HEK293 (cell line): ENCODE results near the gene PTGDR2.

Source experiments
- CTCF ChIA-PET: fragments of 350-600 bp; formaldehyde crosslinking; extraction: SDS; loops from one replicate; lab custom pipeline; 2021; ENCODE audit warnings: antibody characterized with exemption; lab: Yijun Ruan, JAX
- POLR2A ChIA-PET: fragments of 300-600 bp; formaldehyde crosslinking; extraction: SDS; loops from one replicate; lab custom pipeline; 2020; ENCODE audit warnings: antibody characterized with exemption, inconsistent platforms; lab: Yijun Ruan, JAX
- H3K27ac ChIP-seq: fragments of 200-500 bp; sonication (Bioruptor generic); 2 replicates; pipeline ENCODE4 v1.5.1; 2014; ENCODE audit warnings: low read depth, low read length, control low read depth, inconsistent platforms; ENCODE audit errors: extremely low read depth
- H3K36me3 ChIP-seq, 2 experiments: fragments of 200-500 bp in 1 of 2; sonication (Bioruptor generic) in 1 of 2; 1 replicate in 1 of 2; 2 replicates in 1 of 2; pipeline ENCODE4 v1.5.1; 2014 to 2017; ENCODE audit warnings: inconsistent platforms in 2 of 2, low read length in 2 of 2; ENCODE audit not compliant: control insufficient read depth in 2 of 2, insufficient read depth in 1 of 2
- H3K4me1 ChIP-seq: fragments of 200-500 bp; sonication (Bioruptor generic); 2 replicates; pipeline ENCODE4 v1.5.1; 2014; ENCODE audit warnings: mild to moderate bottlenecking, low read length, inconsistent platforms; ENCODE audit not compliant: control insufficient read depth, insufficient read depth
- H3K4me3 ChIP-seq: 2 replicates; pipeline ENCODE4 v1.5.1; 2011; ENCODE audit warnings: low read depth, mild to moderate bottlenecking, control low read depth, low read length, moderate library complexity
- H3K9me3 ChIP-seq: fragments of 200-500 bp; sonication (Bioruptor generic); 2 replicates; pipeline ENCODE4 v1.5.1; 2014; ENCODE audit warnings: low read depth, low read length, inconsistent platforms; ENCODE audit not compliant: control insufficient read depth, insufficient read depth
- HOXC10 ChIP-seq: sonication (generic); formaldehyde crosslinking; IDR thresholded peaks from 2 replicates; pipeline ENCODE4 v1.8.1; 2023; ENCODE audit warnings: mild to moderate bottlenecking, missing genetic modification reagents
- HOXD13 ChIP-seq: sonication (generic); formaldehyde crosslinking; IDR thresholded peaks from 2 replicates; pipeline ENCODE4 v1.8.0; 2022; ENCODE audit warnings: missing genetic modification reagents, borderline replicate concordance
- ZBTB21 ChIP-seq: fragments of 450-650 bp; formaldehyde crosslinking; IDR thresholded peaks from 2 replicates; pipeline ENCODE4 v1.5.1; 2017; ENCODE audit warnings: missing biosample characterization, missing genetic modification characterization
- ZBTB44 ChIP-seq: fragments of 450-650 bp; IDR thresholded peaks from 2 replicates; pipeline ENCODE4 v1.5.1; 2018; ENCODE audit warnings: missing biosample characterization, mild to moderate bottlenecking, missing genetic modification characterization
- ZBTB8A ChIP-seq: fragments of 450-650 bp; formaldehyde crosslinking; IDR thresholded peaks from 2 replicates; pipeline ENCODE4 v1.5.1; 2016; ENCODE audit warnings: missing biosample characterization, missing genetic modification characterization
- ZEB2 ChIP-seq: fragments of 450-650 bp; formaldehyde crosslinking; IDR thresholded peaks from 2 replicates; pipeline ENCODE4 v1.5.1; 2016; ENCODE audit warnings: missing biosample characterization, missing genetic modification characterization
- ZFP3 ChIP-seq: fragments of 450-650 bp; formaldehyde crosslinking; IDR thresholded peaks from 2 replicates; pipeline ENCODE4 v1.5.1; 2016; ENCODE audit warnings: low read depth, missing biosample characterization, missing genetic modification characterization
- ZFP41 ChIP-seq: fragments of 450-650 bp; formaldehyde crosslinking; IDR thresholded peaks from 2 replicates; pipeline ENCODE4 v1.5.1; 2016; ENCODE audit warnings: missing biosample characterization, missing genetic modification characterization, borderline replicate concordance
- ZNF146 ChIP-seq: fragments of 450-650 bp; formaldehyde crosslinking; IDR thresholded peaks from 2 replicates; pipeline ENCODE4 v1.5.1; 2016; ENCODE audit warnings: missing biosample characterization, missing genetic modification characterization
- ZNF174 ChIP-seq: fragments of 450-650 bp; formaldehyde crosslinking; IDR thresholded peaks from 2 replicates; pipeline ENCODE4 v1.5.0; 2017; ENCODE audit warnings: missing biosample characterization, mild to moderate bottlenecking, missing genetic modification characterization
- ZNF274 ChIP-seq, 2 experiments: fragments of 200-500 bp in 1 of 2; fragments of 450-650 bp in 1 of 2; sonication (Bioruptor generic) in 1 of 2; formaldehyde crosslinking in 1 of 2; IDR thresholded peaks; 2 replicates each; pipeline versions ENCODE4 v1.5.1 to v1.6.1; 2014 to 2016; ENCODE audit warnings: borderline replicate concordance in 1 of 2, inconsistent platforms in 1 of 2, low read length in 1 of 2, missing biosample characterization in 1 of 2, missing genetic modification characterization in 1 of 2
- ZNF529 ChIP-seq: fragments of 450-650 bp; formaldehyde crosslinking; IDR thresholded peaks from 2 replicates; pipeline ENCODE4 v1.5.1; 2017; ENCODE audit warnings: missing genetic modification characterization, missing biosample characterization; ENCODE audit not compliant: insufficient replicate concordance
- ZNF549 ChIP-seq: fragments of 450-650 bp; IDR thresholded peaks from 2 replicates; pipeline ENCODE4 v1.5.1; 2018; ENCODE audit warnings: missing biosample characterization, missing genetic modification characterization, mild to moderate bottlenecking, inconsistent platforms, moderate library complexity
- ZNF555 ChIP-seq: fragments of 450-650 bp; formaldehyde crosslinking; conservative IDR thresholded peaks from 2 replicates; pipeline ENCODE4 v1.5.1; 2017; ENCODE audit warnings: missing biosample characterization, mild to moderate bottlenecking, missing genetic modification characterization, inconsistent platforms
- ZNF558 ChIP-seq: fragments of 450-650 bp; formaldehyde crosslinking; IDR thresholded peaks from 2 replicates; pipeline ENCODE4 v1.5.1; 2016; ENCODE audit warnings: missing biosample characterization, missing genetic modification characterization
- ZNF654 ChIP-seq: fragments of 450-650 bp; formaldehyde crosslinking; IDR thresholded peaks from 2 replicates; pipeline ENCODE4 v1.5.1; 2016; ENCODE audit warnings: low read depth, missing biosample characterization, missing genetic modification characterization
- ZNF670 ChIP-seq: fragments of 450-650 bp; formaldehyde crosslinking; IDR thresholded peaks from 2 replicates; pipeline ENCODE4 v1.5.1; 2016; ENCODE audit warnings: missing biosample characterization, missing genetic modification characterization, low read depth
- ZNF704 ChIP-seq: fragments of 450-650 bp; formaldehyde crosslinking; IDR thresholded peaks from 2 replicates; pipeline ENCODE4 v1.5.1; 2016; ENCODE audit warnings: missing biosample characterization, missing genetic modification characterization
- ZNF830 ChIP-seq: fragments of 450-650 bp; IDR thresholded peaks from 2 replicates; pipeline ENCODE4 v1.5.0; 2018; ENCODE audit warnings: missing biosample characterization, missing genetic modification characterization, low read depth, mild to moderate bottlenecking, moderate library complexity
- ZSCAN5A ChIP-seq: fragments of 450-650 bp; formaldehyde crosslinking; IDR thresholded peaks from 2 replicates; pipeline ENCODE4 v1.5.1; 2016; ENCODE audit warnings: missing biosample characterization, missing genetic modification characterization
- ZXDB ChIP-seq: fragments of 450-650 bp; formaldehyde crosslinking; IDR thresholded peaks from 2 replicates; pipeline ENCODE4 v1.5.1; 2016; ENCODE audit warnings: missing biosample characterization, missing genetic modification characterization
- TF ChIP-seq, protein P1 (sequence below): fragments of 450-650 bp; formaldehyde crosslinking; IDR thresholded peaks from 2 replicates; pipeline ENCODE4 v1.5.1; 2016; ENCODE audit warnings: missing biosample characterization, missing genetic modification characterization

Gene PTGDR2

GRCh38 chr11:60836866-60837515, 18.8 kb downstream of the PTGDR2 start:
- no peaks in the 10 kb centered on the region for H3K36me3 ChIP-seq
- POLR2A ChIA-PET, result no interaction called here
- TF ChIP-seq ZNF558 (tag by site-specific recombination) (no peak), HOXC10 (CRISPR knock-in tag) (no peak), ZNF830 (tag by site-specific recombination) (no peak), HOXD13 (no peak), ZNF529 (tag by site-specific recombination) (no peak), ZNF549 (no peak), ZNF704 (tag by site-specific recombination) (no peak), ZFP3 (tag by site-specific recombination) (no peak), ZFP41 (tag by site-specific recombination) (no peak), ZXDB (no peak), ZBTB21 (no peak), ZNF146 (tag by site-specific recombination) (no peak), ZSCAN5A (tag by site-specific recombination) (no peak), ZEB2 (tag by site-specific recombination) (no peak), ZNF555 (tag by site-specific recombination) (no peak), ZNF274 (IDR thresholded peaks at IDR 0.05; ENCODE audit: low read length) (no peak), ZNF274 (tag by site-specific recombination; IDR thresholded peaks at IDR 0.05; ENCODE audit: borderline replicate concordance) (no peak), ZNF174 (tag by site-specific recombination) (no peak), ZBTB8A (tag by site-specific recombination) (no peak), ZBTB44 (tag by site-specific recombination) (no peak)
- TF ChIP-seq, protein P1, sequence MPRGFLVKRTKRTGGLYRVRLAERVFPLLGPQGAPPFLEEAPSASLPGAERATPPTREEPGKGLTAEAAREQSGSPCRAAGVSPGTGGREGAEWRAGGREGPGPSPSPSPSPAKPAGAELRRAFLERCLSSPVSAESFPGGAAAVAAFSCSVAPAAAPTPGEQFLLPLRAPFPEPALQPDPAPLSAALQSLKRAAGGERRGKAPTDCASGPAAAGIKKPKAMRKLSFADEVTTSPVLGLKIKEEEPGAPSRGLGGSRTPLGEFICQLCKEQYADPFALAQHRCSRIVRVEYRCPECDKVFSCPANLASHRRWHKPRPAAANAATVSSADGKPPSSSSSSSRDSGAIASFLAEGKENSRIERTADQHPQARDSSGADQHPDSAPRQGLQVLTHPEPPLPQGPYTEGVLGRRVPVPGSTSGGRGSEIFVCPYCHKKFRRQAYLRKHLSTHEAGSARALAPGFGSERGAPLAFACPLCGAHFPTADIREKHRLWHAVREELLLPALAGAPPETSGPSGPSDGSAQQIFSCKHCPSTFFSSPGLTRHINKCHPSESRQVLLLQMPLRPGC (tag by site-specific recombination), result no peak
- no peak overlapping the region for H3K4me3 ChIP-seq
- no peaks in the 10 kb centered on the region for H3K9me3 ChIP-seq
- CTCF ChIA-PET, result interaction anchor here (0.5 to 1.4 kb wide), 3 partner anchors 51 to 221 kb away, joined by 3 to 5 read pairs (median 4); no protein-coding TSS in a partner anchor
- H3K4me1 ChIP-seq, result no peaks in the 10 kb centered on the region
- no peak overlapping the region for H3K27ac ChIP-seq

GRCh38 chr11:60835534-60835846, 20.3 kb downstream of the PTGDR2 start:
- ChIA-PET POLR2A (no interaction called here), CTCF (interaction anchor here (0.5 to 1.3 kb wide), 3 partner anchors 64 to 1028 kb away, joined by 3 to 7 read pairs (median 3); no protein-coding TSS in a partner anchor)
- H3K9me3 ChIP-seq, result no peaks in the 10 kb centered on the region
- no peaks in the 10 kb centered on the region for H3K36me3 ChIP-seq
- H3K4me1 ChIP-seq, result no peaks in the 10 kb centered on the region
- H3K27ac ChIP-seq, result no peak overlapping the region
- no peak overlapping the region for H3K4me3 ChIP-seq
- TF ChIP-seq ZSCAN5A (tag by site-specific recombination) (no peak), ZNF670 (tag by site-specific recombination) (no peak), ZNF654 (tag by site-specific recombination) (no peak), HOXC10 (CRISPR knock-in tag) (no peak)
